Measurements from ENCODE around the gene PPIP5K2.
A peak's percentile ranks its signal among the peaks of the same experiment; 100 is the strongest.
"Not testable (repeated sequence)": the region's sequence is repeated elsewhere in the genome, so short reads cannot be mapped to it uniquely, and the experiment has no call there.

The PPIP5K2 gene

GRCh38 chr5:103119765-103120606, at the start of gene PPIP5K2, which contains the start of gene GIN1:
Gene PPIP5K2 (plus strand): TSS chr5:103120301. CDS start chr5:103129590, 9,289 bp downstream.
Gene GIN1 (minus strand): TSS chr5:103120138. CDS start chr5:103108707, 11,431 bp downstream.
- DNase-seq, result peak; percentile 96 to 98

GRCh38 chr5:103073500-103073899, 46.6 kb upstream of the PPIP5K2 start:
- not testable (repeated sequence) for DNase-seq

GRCh38 chr5:103075442-103075841, 44.7 kb upstream of the PPIP5K2 start:
- no peak for DNase-seq

GRCh38 chr5:103079796-103080195, 40.3 kb upstream of the PPIP5K2 start:
- no peak for DNase-seq

GRCh38 chr5:103086547-103086946, 33.6 kb upstream of the PPIP5K2 start:
- DNase-seq, result no peak

- no peak for DNase-seq
Measured at GRCh38 chr5:103089272-103089671, 30.8 kb upstream of the PPIP5K2 start.

- no peak for DNase-seq
Measured at GRCh38 chr5:103090791-103091190, 29.3 kb upstream of the PPIP5K2 start.

- DNase-seq, result no peak
Measured at GRCh38 chr5:103092676-103093075, 27.4 kb upstream of the PPIP5K2 start.

- no peak for DNase-seq
Measured at GRCh38 chr5:103093727-103094126, 26.4 kb upstream of the PPIP5K2 start.

GRCh38 chr5:103094737-103095136, 25.4 kb upstream of the PPIP5K2 start:
- DNase-seq, result no peak

GRCh38 chr5:103098993-103099392, 21.1 kb upstream of the PPIP5K2 start:
- no peak for DNase-seq

- DNase-seq, result no peak
Measured at GRCh38 chr5:103101079-103101750, 18.9 kb upstream of the PPIP5K2 start.

- DNase-seq, result no peak
Measured at GRCh38 chr5:103102234-103102633, 17.9 kb upstream of the PPIP5K2 start.

GRCh38 chr5:103108086-103108485, 12.0 kb upstream of the PPIP5K2 start:
- no peak for DNase-seq

GRCh38 chr5:103109277-103109676, 10.8 kb upstream of the PPIP5K2 start:
- no peak for DNase-seq

- no peak for DNase-seq
Measured at GRCh38 chr5:103110403-103110802, 9.7 kb upstream of the PPIP5K2 start.

GRCh38 chr5:103111468-103111867, 8.6 kb upstream of the PPIP5K2 start:
- DNase-seq, result peak in 1 of 2 donors; percentile 63

GRCh38 chr5:103112910-103113309, 7.2 kb upstream of the PPIP5K2 start:
- no peak for DNase-seq

- no peak for DNase-seq
Measured at GRCh38 chr5:103114440-103114839, 5.7 kb upstream of the PPIP5K2 start.

GRCh38 chr5:103117471-103117991, 2.6 kb upstream of the PPIP5K2 start:
- DNase-seq, result no peak

- DNase-seq, result no peak
Measured at GRCh38 chr5:103119070-103119764, 884 bp upstream of the PPIP5K2 start.

GRCh38 chr5:103120607-103121200, 603 bp downstream of the PPIP5K2 start:
- no peak for DNase-seq

GRCh38 chr5:103122242-103122641, 2.1 kb downstream of the PPIP5K2 start:
- no peak for DNase-seq
